NB4 (cell line): Measurements from ENCODE around the gene HRG.

Experiments
- CTCF ChIP-seq: IDR thresholded peaks from one replicate; pipeline ENCODE4 v1.5.1; 2012; ENCODE audit warnings: low read depth, low read length
- MYC ChIP-seq: IDR thresholded peaks from 2 replicates; pipeline ENCODE4 v1.6.1; 2011; ENCODE audit warnings: low read depth, low read length
- POLR2A ChIP-seq: IDR thresholded peaks from 2 replicates; pipeline ENCODE4 v1.6.1; 2011; ENCODE audit warnings: mild to moderate bottlenecking; ENCODE audit not compliant: insufficient read length; ENCODE audit errors: extremely low read depth
- TF ChIP-seq, protein P1 (sequence below): IDR thresholded peaks from 2 replicates; pipeline ENCODE4 v1.6.1; 2011; ENCODE audit warnings: low read depth, low read length

DNA sequence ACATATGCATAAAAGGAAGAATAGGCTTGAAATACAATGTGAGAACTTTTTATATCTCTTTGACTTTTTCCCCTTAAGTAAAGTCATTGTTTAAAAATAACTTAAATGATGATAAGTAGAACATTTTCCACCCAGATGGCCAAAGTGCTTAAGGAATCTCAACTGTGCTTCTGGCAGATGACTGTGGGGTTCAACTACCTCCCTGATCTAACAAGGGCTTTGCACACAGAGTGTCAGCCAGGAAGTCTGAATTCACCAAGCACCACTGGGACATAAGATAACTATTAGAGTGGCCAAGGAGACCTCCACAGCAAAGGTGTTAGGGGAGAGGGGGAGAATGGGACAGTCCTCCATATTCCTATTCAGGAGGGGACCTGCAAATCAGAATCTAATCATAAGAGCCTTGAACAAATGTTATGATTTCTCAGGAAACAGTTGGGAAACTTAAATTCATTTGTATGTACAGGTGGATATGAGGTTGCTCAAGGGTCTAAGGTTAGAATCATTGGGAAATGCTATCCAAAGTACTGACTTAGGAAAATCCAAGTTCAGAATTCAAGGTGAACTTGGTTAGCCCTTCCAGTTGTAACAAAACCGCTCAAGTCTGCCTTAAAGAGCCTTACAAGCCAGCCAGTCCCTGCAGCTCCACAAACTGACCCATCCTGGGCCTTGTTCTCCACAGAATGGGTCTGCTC is 25.9 kb upstream of the HRG start, which contains the start of gene FETUB:
- TF ChIP-seq, protein P1, sequence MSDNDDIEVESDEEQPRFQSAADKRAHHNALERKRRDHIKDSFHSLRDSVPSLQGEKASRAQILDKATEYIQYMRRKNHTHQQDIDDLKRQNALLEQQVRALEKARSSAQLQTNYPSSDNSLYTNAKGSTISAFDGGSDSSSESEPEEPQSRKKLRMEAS, result no peak
- no peak for TF ChIP-seq CTCF
- TF ChIP-seq MYC, result no peak
- no peak for TF ChIP-seq POLR2A
